K562 (cell line): Measurements from ENCODE around the gene PPP1R3C. TPM values are rescaled to one million over a fixed set of nuclear protein-coding genes. Genes with fewer than 3 reads are reported as not detected.

Experiments
- ATAC-seq: fragments of 200-7000 bp; cut with Tn5 transposase; 3 replicates; pipeline ENCODE4 v1.9.1; 2020; ENCODE audit warnings: moderate library complexity
- BruUV-seq: library from RNA; stranded (reverse); fragments of 400-500 nt; replicated peaks from 2 replicates; lab custom pipeline; 2021; lab: Mats Ljungman, UMichigan
- CTCF ChIA-PET: fragments of 300-600 bp; formaldehyde crosslinking; extraction: SDS; loops from one replicate; lab custom pipeline; 2021; ENCODE audit warnings: low intra/inter-chr PET ratio; lab: Yijun Ruan, JAX
- POLR2A ChIA-PET: fragments of 300-600, 350-650 bp; sonication (Branson Sonifier 250); formaldehyde crosslinking; extraction: SDS; loops from one replicate; lab custom pipeline; 2021; ENCODE audit warnings: antibody characterized with exemption, inconsistent platforms; lab: Yijun Ruan, JAX
- DNase-seq, 4 experiments: peaks; one replicate each; pipeline versions ENCODE4 v3.0.0 to v3.0.0-alpha.2; 2011 to 2018; ENCODE audit warnings: low spot score in 3 of 4, mixed read lengths in 3 of 4; ENCODE audit errors: extremely low read depth in 1 of 4
- FAIRE-seq: peaks from 2 replicates; lab custom pipeline; 2011; peaks lifted over from hg19 to GRCh38; lab: Jason Lieb, UNC
- H2AFZ ChIP-seq: 2 replicates; pipeline ENCODE4 v1.6.0; 2011; ENCODE audit warnings: low read depth, low read length, control low read depth, inconsistent platforms
- H3K27ac ChIP-seq: fragments of 200-600 bp; 3 replicates; pipeline ENCODE4 v1.8.0; 2011; ENCODE audit warnings: low read depth, mild to moderate bottlenecking, control low read depth, inconsistent platforms, low read length, moderate library complexity, mixed read lengths; ENCODE audit errors: extremely low read depth
- H3K27me3 ChIP-seq, 2 experiments: fragments of 300-600 bp in 1 of 2; 2 replicates in 1 of 2; 3 replicates in 1 of 2; pipeline versions ENCODE4 v1.6.0 to v1.8.0; 2011; ENCODE audit warnings: inconsistent platforms in 2 of 2, low read length in 2 of 2, mild to moderate bottlenecking in 1 of 2, mixed read lengths in 1 of 2, moderate library complexity in 1 of 2; ENCODE audit not compliant: control insufficient read depth in 2 of 2, insufficient read depth in 2 of 2
- H3K36me3 ChIP-seq: fragments of 300-600 bp; 3 replicates; pipeline ENCODE4 v1.8.0; 2011; ENCODE audit warnings: mild to moderate bottlenecking, low read length, inconsistent platforms; ENCODE audit not compliant: control insufficient read depth, insufficient read depth
- H3K4me1 ChIP-seq, 2 experiments: fragments of 200-600 bp in 1 of 2; replicated peaks in 1 of 2; 2 replicates in 1 of 2; 3 replicates in 1 of 2; pipeline versions ENCODE4 v1.5.1 to v1.8.0; 2011; ENCODE audit warnings: inconsistent platforms in 2 of 2, low read length in 2 of 2, mild to moderate bottlenecking in 1 of 2, mixed read lengths in 1 of 2, moderate library complexity in 1 of 2; ENCODE audit not compliant: control insufficient read depth in 2 of 2, insufficient read depth in 2 of 2
- H3K4me2 ChIP-seq: 2 replicates; pipeline ENCODE4 v1.6.1; 2011; ENCODE audit warnings: low read length, control low read depth, inconsistent platforms, mixed read lengths; ENCODE audit not compliant: insufficient read depth
- H3K4me3 ChIP-seq: fragments of 200-600 bp; sonication (generic), shearing (Covaris generic); 2 replicates; pipeline ENCODE4 v1.5.1; 2016; ENCODE audit warnings: control low read depth, inconsistent platforms
- H3K79me2 ChIP-seq: fragments of 200-600 bp; 3 replicates; pipeline ENCODE4 v1.8.0; 2011; ENCODE audit warnings: low read length, inconsistent platforms; ENCODE audit not compliant: control insufficient read depth, insufficient read depth
- H3K9ac ChIP-seq, 2 experiments: 2 replicates each; pipeline versions ENCODE4 v1.6.0 to v1.6.1; 2011; ENCODE audit warnings: low read depth in 2 of 2, low read length in 2 of 2, control low read depth in 1 of 2, inconsistent platforms in 1 of 2, mild to moderate bottlenecking in 1 of 2, mixed read lengths in 1 of 2; ENCODE audit not compliant: insufficient read depth in 1 of 2
- H3K9me1 ChIP-seq: one replicate; pipeline ENCODE4 v1.6.0; 2011; ENCODE audit warnings: inconsistent platforms, mild to moderate bottlenecking, low read length, moderate library complexity; ENCODE audit not compliant: control insufficient read depth, insufficient read depth
- H3K9me3 ChIP-seq: replicated peaks from 2 replicates; pipeline ENCODE4 v1.5.1; 2011; ENCODE audit warnings: low read depth, low read length, inconsistent platforms; ENCODE audit not compliant: control insufficient read depth, insufficient read depth
- H4K20me1 ChIP-seq: replicated peaks from 2 replicates; pipeline ENCODE4 v1.6.1; 2011; ENCODE audit warnings: low read length, inconsistent platforms, mixed read lengths; ENCODE audit not compliant: control insufficient read depth, insufficient read depth
- IFI16 ChIP-seq: fragments of 250-450 bp; sonication (Bioruptor Pico); IDR thresholded peaks from 2 replicates; pipeline ENCODE4 v2.1.2; 2022; ENCODE audit warnings: mild to moderate bottlenecking, inconsistent platforms
- MEIS2 ChIP-seq: fragments of 450-650 bp; IDR thresholded peaks from 2 replicates; pipeline ENCODE4 v1.6.1; 2014; ENCODE audit warnings: mild to moderate bottlenecking; ENCODE audit not compliant: partially characterized antibody
- WGBS: fragments of 100-300 bp; shearing (Covaris generic); methylation state at CpG from one replicate; pipeline ENCODE4 v1.1.6; 2016; ENCODE audit warnings: low coverage, mixed read lengths; ENCODE audit not compliant: insufficient coverage; ENCODE audit errors: missing lambda C conversion rate; 5-methylcytosine and 5-hydroxymethylcytosine counted together
- in situ Hi-C: fragments of 300-500 bp; cut with MboI; formaldehyde crosslinking; loops from 4 replicates; pipeline ENCODE4 v1.15.0; 2018; ENCODE audit warnings: inconsistent platforms, mixed read lengths
- intact Hi-C: fragments of 100-400 bp; cut with micrococcal nuclease; formaldehyde crosslinking; loops from 2 replicates; pipeline ENCODE4 v1.14.2; 2022
- polyA plus RNA-seq, 8 experiments: library from polyadenylated mRNA; depleted of rRNA in 4 of 8; stranded (reverse) in 5 of 8; unstranded in 3 of 8; fragments of >200 nt; fragmentation: Nextera tagmentation in 2 of 8; fragmentation: Illumina TruSeq in 1 of 8; extraction: Ambion mirVana in 2 of 8; extraction: Trizol in 1 of 8; gene quantifications; 2 replicates each; pipeline versions ENCODE4 v1.2.1 to v1.2.3, GENCODE V29; 2011 to 2014; ENCODE audit warnings: inconsistent platforms in 1 of 8, missing spikeins in 1 of 8
- total RNA-seq, 7 experiments: library from RNA; depleted of rRNA in 6 of 7; stranded (reverse); fragments of >200 nt in 6 of 7; fragmentation: Illumina TruSeq in 2 of 7; extraction: Trizol in 2 of 7; gene quantifications; 2 replicates each; pipeline versions ENCODE4 v1.2.1 to v1.2.3, GENCODE V29; 2011 to 2021; ENCODE audit warnings: low replicate concordance in 1 of 7
- TF ChIP-seq, protein P1 (sequence below), 2 experiments: IDR thresholded peaks in 1 of 2; conservative IDR thresholded peaks in 1 of 2; 2 replicates each; pipeline ENCODE4 v1.6.1; 2016; ENCODE audit warnings: low read depth in 2 of 2, mild to moderate bottlenecking in 1 of 2, missing compliant biosample characterization in 1 of 2, missing genetic modification characterization in 1 of 2, moderate library complexity in 1 of 2

PPP1R3C gene
- total and polyA plus RNA-seq, 9 of the 15 experiments (the other 6 are each of a cell fraction or from before 2014, with no cell fraction given): 0.06 to 0.24 (median 0.12) TPM; not detected in 3

DNA sequence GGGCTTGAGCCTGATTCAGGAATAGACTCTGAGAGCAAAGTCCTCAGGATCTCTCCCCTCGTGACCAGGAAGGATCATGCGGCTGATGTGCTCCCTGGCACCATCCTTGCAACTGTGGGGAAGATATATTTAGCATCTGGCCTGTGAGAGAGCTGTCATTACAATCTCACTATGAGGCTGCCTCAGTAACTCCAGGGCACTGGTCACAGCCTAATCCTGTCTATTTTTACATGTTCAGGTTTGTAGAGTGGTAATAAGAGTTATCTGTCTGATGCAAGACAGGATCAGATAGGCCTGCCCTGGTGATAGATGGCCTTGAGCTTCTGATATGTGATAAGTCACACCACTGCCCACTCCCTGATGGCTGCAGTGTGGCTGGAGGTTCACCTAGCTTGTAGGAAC, 50.7 kb downstream of the PPP1R3C start:
- no peak overlapping the region for H2AFZ ChIP-seq
- H3K9me3 ChIP-seq: no peaks in the 10 kb centered on the region
- no peak overlapping the region for H3K4me2 ChIP-seq
- POLR2A ChIA-PET: no interaction called here
- 44% methylated on average over 2 of the region's 2 CpGs for whole genome bisulfite sequencing
- no peak for ATAC-seq
- H3K9ac ChIP-seq: no peak overlapping the region
- H3K79me2 ChIP-seq: no peaks in the 10 kb centered on the region
- no peak overlapping the region for H3K4me3 ChIP-seq
- intact Hi-C loops (no loop called here), in situ Hi-C loops (no loop called here)
- no peaks in the 10 kb centered on the region for H3K36me3 ChIP-seq
- CTCF ChIA-PET: no interaction called here
- no peaks in the 10 kb centered on the region for H4K20me1 ChIP-seq
- BruUV-seq: no TSS peak
- FAIRE-seq: no peak
- TF ChIP-seq MEIS2: peak; percentile 70
- TF ChIP-seq, protein P1, sequence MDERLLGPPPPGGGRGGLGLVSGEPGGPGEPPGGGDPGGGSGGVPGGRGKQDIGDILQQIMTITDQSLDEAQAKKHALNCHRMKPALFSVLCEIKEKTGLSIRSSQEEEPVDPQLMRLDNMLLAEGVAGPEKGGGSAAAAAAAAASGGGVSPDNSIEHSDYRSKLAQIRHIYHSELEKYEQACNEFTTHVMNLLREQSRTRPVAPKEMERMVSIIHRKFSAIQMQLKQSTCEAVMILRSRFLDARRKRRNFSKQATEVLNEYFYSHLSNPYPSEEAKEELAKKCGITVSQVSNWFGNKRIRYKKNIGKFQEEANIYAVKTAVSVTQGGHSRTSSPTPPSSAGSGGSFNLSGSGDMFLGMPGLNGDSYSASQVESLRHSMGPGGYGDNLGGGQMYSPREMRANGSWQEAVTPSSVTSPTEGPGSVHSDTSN (CRISPR knock-in tag; IDR thresholded peaks at IDR 0.05; ENCODE audit: low read depth): no peak
- TF ChIP-seq, protein P1 (tag; conservative IDR thresholded peaks at IDR 0.05; ENCODE audit: low read depth): 0 out of 2 replicates have a peak, but pooled peaks have one; percentile 8
- no peak for TF ChIP-seq IFI16 (CRISPR knock-in tag)
- H3K4me1 ChIP-seq: peaks cover 0 to 3% of the 10 kb centered on the region in 2 experiments; a peak in 1 of 5 replicates
- no peaks in the 10 kb centered on the region for H3K9me1 ChIP-seq
- DNase-seq: no peak
- no peaks in the 10 kb centered on the region for H3K27me3 ChIP-seq
- H3K27ac ChIP-seq: no peak overlapping the region
